SK-N-DZ (cell line): Measurements from ENCODE around the gene KIAA1755.
"Not testable (repeated sequence)": the region's sequence is repeated elsewhere in the genome, so short reads cannot be mapped to it uniquely, and the experiment has no call there.

ENCODE experiments used
- DNase-seq: peaks from one replicate; pipeline ENCODE4 v3.0.0-alpha.2; 2015; ENCODE audit warnings: low spot score

KIAA1755 gene

DNA sequence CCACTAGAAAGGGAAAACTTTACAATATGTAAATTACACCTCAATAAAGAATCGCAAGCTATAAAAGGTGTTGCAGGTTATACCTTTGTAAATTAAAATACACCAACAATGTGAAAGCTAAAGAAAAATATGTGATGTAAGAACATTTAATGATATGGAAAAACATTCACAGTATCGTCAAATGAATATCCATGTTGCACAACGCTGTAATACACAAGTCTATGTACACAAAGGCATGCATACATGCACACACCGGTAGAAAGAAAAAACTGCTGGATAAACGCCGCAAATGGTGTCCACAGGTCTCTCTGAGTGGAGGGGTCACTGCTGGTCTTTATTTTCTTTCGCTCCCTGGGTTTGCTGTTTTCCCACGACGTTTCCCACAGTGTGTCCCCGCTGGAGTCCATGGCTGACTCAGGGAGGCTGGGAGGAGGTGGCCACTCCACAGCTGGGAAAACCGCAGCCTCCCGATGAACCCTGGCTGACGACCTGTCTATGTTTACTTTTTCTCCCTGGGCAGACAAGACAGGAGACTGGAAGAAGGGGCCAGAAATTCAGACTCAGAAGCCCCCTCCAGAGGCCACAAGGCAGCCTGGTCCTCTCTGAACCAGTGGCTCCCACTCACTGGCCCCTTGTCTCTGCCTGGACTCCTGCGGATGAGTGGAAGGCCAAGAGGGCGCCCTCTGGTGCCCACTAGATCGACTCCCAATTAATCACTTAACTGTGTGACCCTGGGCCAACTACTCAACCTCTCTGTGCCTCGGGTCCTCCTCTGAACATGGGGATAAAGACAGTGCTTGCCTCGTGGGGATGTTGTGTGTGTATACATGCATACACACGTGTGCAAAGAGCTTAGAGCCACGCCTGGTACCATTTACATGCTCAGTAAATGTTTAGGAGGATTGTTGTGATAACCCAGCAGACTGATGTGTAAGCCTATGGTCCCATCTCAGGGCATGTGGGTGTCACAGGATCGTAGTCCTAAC, 30.6 kb upstream of the KIAA1755 start:
- DNase-seq, result no peak

DNA sequence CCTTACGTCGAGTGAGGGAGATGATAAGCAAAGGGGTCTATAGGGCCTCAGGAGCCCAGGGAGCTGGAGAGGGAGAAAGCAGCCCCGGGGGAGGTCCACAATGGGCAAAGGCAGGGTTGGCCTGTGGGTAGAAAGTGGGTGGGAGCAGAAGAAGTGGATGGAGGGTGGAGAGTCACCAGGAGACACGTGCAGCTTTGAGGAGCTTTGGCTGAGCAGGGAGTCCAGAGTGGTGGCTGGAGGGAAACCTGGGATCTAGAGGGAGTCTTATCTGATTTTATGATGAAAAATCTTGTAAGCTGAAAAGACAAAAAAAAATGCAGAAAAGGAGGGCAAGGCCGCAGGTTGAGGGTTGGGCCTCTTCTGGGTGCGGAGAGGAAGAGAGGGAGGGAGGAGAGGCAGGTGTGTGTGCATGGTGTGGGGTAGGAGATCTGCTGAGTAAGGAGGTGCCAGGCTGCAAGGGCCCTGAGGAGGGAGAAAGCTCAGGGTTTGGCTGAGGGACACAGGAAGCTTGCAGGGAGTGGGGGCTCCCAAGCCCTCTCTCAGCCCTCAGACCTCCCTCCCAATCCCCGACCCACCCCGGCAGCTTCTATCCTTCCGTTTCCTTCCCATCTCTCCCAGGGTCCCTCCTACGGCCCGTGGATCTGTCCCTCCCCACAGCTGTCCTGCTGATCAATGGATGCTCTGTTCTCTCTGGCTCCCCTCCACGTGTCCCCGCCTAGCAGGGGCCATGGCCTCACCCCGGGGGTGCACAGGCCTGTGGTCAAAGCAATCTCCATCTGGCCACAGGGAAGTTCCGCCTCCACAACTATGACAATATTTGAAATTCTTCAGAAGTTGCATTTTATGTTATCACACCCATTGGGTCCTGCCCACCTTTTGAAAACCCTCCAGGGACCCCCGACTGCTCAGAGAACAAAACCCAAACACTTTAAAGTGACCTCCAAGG, 26.3 kb upstream of the KIAA1755 start:
- DNase-seq, result no peak

DNA sequence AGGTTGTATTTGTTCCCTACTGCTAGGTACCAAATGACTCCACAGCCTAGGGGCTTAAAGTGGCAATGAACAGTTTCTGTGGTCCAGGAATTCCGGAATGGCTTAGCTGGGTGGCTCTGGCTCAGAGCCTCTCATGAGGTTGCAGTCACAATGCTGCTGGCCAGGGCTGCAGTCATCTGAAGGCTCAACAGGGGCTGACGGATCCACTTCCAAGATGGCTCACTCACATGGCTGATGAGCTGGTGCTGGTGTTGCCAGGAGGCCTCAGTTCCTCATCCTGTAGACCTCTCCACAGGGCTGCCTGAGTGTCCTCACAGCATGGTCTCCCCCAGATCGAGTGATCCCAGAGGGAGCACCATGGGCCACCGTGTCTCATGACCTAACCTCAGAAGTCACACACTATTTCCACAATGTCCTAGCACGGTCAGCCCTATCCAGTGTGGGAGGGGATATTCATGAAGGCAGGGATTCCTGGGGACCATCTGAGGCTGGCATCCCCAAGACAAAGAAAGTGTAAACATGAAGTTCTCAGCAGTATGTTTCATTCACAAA, 24.4 kb upstream of the KIAA1755 start:
- DNase-seq, result no peak

DNA sequence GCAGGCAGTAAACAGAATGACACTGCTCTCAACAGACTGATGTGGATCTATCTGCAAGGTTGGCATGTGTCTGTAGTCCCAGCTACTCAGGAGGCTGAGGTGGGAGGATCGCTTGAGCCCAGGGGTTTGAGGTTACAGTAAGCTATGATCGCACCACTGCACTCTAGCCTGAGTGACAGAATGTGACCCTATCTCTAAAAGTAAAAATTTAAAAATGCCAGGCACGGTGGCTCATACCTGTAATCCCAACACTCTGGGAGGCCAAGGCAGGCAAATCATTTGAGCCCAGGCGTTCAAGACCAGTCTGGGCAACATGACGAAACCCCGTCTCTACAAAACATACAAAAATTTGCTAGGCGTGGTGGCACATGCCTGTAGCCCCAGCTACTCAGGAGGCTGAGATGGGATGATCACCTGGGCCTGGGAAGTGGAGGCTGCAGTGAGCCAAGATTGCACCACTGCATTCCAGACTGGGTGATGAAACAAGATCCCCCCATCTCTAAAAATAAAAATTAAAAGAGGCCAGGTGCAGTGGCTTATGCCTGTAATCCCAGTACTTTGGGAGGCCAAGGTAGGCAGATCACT, 23.6 kb upstream of the KIAA1755 start:
- DNase-seq, result not testable (repeated sequence)

DNA sequence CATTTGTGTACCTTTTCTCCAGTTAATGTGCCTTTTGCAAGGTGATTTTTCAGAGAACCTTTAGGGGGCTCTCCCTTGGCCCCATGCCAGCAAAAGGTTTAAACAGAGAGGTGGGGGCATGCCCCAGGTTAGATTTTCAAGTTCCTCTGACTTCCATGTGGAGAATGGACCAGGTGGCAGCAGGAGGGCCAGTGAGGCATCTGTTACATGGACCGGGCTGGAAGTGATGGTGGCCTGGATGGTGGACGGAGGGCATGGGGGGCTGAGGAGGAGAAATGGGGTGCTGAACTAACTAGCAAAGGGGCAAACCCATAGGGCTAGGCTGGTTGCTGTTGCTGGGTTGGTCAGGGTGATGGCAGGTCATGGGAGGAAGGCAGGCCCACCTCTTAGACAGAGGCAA, 22.7 kb upstream of the KIAA1755 start:
- no peak for DNase-seq

DNA sequence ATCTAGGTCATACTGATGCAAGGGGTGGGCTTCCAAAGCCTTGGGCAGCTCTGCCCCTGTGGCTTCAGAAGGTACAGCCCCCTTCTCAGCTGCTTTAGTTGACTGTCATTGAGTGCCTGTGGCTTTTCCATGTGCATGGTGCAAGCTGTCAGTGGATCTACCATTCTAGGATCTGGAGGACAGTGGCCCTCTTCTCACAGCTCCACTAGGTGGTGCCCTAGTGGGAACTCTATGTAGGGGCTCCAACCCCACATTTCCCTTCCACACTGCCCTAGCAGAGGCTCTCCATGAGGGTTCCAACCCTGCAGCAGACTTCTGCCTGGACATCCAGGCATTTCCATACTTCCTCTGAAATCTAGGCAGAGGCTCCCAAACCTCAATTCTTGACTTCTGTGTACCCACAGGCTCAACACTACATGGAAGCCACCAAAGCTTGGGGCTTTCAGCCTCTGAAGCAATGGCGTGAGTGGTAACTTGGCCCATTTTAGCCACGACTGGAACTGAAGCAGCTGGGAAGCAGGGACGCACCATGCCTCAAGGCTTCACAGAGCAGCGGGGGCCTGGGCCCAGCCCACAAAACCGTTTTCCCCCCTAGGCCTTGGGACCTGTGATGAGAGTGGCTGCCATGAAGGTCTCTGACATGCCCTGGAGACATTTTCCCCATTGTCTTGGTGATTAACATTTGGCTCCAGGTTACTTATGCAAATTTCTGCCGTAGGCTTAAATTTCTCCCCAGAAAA, 20.8 kb upstream of the KIAA1755 start:
- DNase-seq, result not testable (repeated sequence)

DNA sequence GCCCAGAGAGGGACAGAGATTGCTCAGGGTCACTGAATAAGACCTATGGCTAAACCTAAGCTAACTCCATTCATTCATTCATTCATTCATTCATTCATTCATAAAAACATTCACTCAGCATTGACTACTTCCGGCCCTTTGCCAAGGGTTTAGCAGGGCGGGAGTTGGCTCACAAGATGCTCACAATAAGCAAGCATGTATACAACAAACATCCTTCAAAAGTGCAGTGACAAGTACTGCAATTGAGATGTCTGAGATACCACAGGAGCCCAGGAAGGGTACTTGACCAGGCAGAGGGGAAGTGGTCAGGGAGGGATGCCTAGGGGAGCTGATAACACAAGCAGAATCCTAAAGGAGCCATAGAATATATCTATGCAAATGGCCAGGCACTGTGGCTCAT, 18.2 kb upstream of the KIAA1755 start:
- no peak for DNase-seq

DNA sequence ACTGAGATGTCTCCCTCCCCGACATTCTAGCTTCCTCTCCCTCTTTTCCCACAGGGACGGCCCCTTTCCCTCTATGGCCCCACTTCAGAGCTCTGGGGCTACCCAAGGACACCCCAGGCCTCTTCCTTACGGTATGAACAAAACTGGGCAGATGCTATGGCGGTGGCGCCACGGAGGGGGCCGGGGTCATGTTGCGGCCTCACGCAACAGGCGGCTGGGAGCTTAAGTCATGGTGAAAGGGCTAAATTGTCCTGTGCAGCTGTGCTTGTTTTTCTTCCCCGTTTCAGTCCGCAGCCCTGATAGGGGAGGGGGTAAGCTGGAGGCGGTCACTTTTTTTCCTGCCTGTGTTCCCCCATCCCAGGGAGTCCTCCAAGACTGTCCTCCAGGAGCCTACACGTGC, 17.6 kb upstream of the KIAA1755 start:
- DNase-seq, result no peak

DNA sequence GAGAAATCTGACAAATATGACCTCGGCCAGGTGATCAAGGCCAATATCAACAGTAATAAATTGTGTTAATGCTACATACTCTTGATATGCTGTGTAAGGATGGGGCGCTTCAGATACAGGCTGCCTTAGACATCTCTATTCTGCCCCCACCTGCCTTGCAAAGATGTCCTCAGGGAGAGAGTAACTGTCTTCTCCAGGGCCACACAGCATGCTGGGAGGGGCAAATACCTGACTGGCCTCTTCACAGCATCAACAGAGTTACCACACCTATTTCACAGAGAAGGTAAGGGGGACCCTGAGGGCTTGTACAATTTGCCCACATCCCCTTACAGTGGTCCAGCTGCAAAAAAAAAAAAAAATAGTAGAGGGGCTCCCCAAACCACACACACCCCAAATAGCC, 17.2 kb upstream of the KIAA1755 start:
- DNase-seq, result no peak

DNA sequence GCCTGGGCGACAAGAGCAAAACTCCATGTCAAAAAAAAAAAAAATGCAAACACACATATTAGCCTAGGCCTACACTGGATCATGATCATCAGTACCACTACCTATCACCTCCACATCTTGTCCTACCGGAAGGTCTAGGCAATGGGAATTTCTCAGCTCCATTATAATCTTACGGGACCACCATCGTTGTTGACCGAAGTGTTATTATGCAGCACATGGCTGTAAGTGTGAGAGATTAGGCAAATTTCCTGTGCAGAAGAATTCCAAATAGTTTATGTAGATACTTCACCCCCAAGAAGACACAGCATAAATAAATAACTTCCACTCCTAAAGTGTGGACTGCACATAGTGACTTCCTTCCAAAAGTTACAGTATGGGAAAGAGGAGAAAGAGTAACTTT, 16.8 kb upstream of the KIAA1755 start:
- no peak for DNase-seq

DNA sequence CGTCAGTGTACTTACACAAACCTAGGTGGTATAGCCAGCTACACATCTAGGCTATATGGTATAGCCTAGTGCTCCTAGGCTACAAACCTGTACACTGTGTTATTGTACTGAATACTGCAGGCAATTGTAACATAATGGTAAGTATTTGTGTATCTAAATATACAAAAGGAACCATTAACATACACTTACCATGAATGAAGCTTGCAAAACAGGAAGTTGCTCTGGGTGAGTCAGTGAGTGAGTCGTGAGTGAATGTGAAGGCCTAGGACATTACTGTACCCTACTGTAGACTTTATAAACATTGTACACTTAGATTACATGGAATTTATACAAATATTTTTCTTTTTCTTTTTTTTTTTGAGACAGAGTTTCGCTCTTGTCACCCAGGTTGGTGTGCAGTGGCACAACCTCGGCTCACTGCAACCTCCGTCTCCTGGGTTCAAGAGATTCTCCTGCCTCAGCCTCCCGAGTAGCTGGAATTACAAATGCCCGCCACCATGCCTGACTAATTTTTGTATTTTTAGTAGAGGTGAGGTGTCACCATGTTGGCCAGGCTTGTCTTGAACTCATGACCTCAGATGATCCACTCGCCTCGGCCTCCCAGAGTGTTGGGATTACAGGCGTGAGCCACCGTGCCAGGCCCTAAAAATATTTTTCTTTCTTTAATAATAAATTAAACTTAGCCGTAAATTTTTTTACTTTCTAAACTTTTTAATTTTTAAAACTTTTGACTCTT, 15.4 kb upstream of the KIAA1755 start:
- no peak for DNase-seq

DNA sequence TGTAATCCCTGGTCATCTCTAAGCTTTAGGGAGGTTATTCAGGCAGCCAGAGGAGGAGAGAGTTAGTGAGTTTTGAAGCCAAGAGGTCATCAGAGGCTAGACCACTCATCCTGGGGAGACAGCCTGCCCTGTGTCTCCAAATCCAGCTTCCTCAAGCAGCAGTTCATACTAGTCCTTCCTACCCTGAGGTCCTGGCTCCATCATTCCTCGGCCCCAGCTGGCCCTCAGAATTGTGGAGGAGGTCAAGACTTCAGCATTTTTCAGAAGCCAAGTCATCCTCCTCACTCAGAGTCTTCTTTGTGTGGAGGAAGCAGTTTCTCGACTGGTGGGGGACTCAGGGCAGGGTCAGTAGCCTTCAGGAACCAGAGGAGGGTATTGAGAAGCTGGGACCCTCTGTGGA, 12.4 kb upstream of the KIAA1755 start:
- DNase-seq, result no peak

DNA sequence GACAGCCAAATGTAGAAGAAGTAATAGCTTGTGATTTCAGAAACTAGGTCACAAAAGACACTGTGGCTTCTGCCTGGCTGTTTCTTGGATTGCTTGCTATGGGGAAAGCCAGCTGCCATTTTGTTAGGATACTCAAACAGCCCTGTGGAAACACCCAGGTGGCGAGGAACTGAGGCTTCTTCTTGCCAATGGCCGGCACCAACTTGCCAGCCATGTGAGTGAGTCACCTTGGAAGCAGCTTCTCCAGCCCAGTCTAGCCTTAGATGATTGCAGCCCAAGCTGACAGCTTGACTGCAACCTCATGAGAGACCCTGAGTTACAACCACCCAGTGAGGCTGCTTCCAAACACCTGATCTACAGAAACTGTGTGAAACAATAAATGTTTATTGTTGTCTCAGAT, 11.9 kb upstream of the KIAA1755 start:
- DNase-seq, result no peak

DNA sequence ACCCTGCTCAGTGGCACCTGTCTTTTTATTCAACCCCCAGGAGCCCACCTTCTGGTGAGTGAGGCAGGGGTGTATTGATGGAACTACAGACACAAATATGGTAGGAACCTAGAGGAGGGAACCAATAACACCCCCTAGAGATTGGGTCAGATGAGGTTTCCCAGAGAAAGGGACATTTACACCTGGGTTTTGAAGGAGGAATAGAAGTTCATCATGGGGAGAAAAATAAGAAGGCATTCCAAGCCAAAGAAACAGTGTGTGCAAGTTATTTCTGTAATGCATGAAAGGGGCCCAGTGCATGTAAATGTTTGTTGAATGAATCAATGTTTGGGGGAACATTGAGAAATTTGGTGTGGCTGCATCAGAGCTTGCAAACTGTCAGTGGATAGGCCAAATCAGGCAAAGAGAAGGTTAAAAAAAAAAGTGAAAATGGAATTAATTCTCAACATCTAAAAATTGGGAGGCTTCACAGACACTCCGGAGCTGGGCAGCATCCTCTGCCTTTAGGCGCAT, 11.1 kb upstream of the KIAA1755 start:
- no peak for DNase-seq

DNA sequence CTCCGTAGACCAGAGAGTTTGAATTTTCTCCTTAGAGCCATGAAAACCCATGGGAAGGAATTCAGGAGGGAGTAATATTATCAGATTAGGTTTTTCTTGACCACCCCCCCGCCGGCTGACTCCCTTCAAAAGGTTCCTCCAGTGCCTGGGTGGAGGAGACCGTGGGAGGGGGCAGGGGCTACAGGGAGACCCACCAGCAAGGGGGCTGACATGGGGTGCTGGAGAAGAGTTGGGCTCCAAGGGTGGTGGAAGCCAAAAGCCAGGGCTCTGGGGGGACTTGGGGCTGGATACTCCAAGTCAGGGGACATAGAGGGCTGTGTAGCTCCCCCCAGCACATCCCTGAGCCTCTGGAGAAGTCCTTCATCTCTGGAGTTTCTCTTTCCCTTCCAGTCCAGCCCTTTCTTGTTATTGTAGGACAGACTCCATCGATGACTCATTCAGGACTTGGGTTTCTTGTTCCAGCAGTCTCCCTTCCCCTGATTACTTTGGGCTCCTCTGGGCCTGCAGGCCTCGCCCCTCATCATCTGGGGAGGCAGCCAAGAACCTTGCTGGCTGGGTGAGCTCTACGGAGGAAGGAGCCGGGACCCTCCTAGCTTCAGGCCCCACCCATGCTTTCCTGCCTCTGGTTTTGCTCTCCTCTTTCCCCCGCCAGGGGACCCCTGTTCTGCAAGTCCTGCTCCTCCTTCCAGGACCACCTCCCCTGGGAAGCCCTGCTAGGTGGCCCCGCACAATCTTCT, 10.5 kb upstream of the KIAA1755 start:
- DNase-seq, result no peak

DNA sequence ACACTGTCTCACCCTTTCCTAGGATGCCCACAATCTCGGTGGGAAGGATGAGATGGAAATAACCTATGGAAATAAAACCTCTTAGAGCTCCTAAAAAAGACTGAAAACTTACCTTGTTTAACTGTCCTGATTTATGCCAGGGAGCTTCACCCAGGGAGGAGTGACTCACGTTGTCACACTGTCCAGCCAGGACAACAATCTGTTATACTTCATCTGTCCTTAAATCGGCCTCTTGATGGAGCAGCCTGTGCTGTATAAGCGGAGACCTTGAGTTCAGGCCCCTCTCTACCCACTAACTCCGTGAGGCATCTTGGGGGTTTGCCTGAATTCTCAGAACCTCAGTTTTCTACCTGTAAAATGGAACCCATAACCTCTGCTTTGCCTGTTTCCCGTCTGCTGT, 9.2 kb upstream of the KIAA1755 start:
- no peak for DNase-seq

DNA sequence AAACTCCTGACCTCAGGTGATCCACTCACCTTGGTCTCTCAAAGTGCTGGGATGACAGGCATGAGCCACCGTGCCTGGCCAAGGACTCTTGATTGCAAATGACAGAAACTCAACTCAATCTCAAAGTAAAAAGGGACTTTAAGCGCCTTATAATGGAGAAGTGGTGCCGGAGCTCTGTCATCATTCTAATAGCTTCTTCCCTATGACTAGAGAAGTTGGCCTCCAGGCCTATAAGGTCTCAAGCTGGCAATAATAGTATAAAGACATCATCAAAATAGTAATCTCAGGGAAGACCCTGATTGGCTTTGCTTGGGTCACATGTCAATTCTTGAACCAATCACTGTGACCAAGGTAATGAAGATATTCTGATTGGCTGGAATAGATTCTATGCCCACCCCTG, 8.5 kb upstream of the KIAA1755 start:
- no peak for DNase-seq

DNA sequence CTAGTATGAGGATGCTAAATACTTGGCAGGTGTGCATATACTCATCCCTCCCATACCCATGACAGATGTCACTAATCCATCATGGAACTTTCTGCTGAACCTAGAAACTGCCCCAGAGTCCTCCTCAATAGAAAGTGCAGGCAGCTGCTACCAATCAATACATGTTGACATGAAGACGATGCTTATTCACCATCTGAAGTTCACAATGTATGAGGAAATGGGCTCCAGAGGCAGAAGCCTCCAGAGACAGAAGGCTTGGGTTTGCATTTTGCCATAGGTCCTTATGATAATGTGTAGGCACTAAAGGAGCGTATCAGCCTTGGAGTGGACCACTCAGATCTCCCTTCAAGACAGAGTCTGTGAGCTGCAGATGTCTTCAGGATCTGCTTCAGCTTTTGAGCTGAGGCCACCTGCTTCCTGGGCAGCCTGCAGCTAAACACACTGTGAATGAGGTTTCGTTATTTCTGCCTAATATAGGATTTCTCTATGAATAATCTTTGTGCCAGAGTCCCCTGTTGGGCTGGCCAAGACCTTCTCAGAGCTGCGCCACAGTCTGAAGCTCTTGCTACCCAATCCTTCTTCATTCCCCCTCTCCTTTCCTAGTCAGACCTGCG, 7.5 kb upstream of the KIAA1755 start:
- DNase-seq, result no peak

DNA sequence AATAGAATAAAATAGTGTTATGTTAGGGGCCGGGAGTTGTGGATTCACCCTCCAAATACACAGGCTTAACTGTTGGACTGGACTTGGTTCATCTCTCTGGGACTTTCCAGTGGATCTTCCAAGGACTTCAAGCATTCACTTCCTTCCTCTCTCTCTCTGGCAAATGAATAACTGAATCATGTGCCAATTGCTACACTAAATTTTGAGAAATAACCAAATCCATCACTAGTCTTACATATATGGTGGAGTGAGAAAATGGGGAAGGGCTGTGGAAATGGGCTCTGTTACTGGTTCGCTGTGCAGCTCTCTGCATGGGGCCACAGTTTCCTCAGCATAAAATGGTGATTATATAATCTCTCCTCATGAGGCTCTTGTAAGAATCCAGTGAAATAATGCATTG, 6.8 kb upstream of the KIAA1755 start:
- DNase-seq, result no peak
